HG03066 (cell line): ENCODE results near the gene AFG1L.
A peak's percentile ranks its signal among the peaks of the same experiment; 100 is the strongest.
"Not testable (repeated sequence)": the region's sequence is repeated elsewhere in the genome, so short reads cannot be mapped to it uniquely, and the experiment has no call there.

Source experiments
- ATAC-seq: cut with Tn5 transposase; IDR thresholded peaks from one replicate; pipeline ENCODE4 v1.9.1; 2021; ENCODE audit warnings: low read depth; ENCODE audit not compliant: unreplicated experiment

The AFG1L gene

GRCh38 chr6:108549741-108550140 is 254.9 kb downstream of the AFG1L start:
- no peak for ATAC-seq

DNA sequence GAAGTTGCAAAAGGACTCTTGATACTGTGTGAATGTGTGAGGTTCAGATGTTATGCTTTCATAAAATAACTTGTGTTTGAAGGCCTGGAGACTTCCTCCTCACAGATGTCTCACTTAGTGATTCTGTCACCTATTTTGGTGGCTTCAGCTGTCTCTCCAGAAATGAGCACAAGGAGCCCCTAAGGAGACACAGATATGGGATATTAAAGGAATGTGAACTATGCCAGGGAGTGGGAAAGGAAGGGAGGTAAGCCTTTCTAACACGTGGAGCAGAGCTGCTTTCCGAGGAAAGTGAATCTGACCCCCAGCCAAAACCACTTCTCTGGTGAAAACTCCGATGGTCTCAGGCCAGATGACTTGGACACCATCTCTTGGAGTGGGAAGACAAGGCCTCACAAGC is 255.4 kb downstream of the AFG1L start:
- no peak for ATAC-seq

DNA sequence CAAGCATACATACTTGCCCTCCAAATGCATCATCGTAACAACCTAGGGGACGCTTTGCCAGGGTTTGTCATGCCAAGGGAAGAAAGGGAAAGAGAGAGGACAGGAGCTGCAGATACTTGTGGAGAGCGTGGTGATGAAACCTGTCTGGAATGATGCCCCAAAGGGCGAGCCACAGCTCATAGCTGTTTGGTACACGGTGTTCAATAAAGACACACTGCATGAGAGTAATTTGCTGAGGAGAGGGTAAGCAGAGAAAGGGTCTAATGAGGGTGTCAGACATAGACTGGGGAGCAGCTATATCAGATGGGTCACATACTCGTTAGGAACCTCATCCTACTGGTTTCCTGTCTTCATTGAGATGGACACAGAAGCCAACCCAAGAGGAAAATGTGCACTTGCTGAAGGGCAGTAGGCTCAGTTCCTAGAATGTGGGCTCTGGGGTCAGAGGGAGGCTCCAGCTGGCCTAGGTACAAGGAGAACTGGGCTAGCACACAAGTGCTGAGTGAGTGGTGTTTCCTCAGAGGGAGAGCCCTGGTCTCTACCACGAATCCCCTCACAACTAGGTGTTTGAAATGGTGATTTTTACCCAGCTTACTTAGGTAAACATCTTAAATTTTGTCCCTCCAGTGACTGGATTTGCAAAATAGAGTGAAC is 260.7 kb downstream of the AFG1L start:
- ATAC-seq: no peak

GRCh38 chr6:108556250-108556649 is 261.4 kb downstream of the AFG1L start:
- no peak for ATAC-seq

- ATAC-seq: no peak
Observed at GRCh38 chr6:108556866-108557493, 262.1 kb downstream of the AFG1L start.

- no peak for ATAC-seq
Observed at GRCh38 chr6:108557494-108558371, 262.9 kb downstream of the AFG1L start.

GRCh38 chr6:108558372-108559096 is 263.7 kb downstream of the AFG1L start:
- peak; percentile 56 for ATAC-seq

GRCh38 chr6:108559097-108559883 is 264.4 kb downstream of the AFG1L start:
- peak; percentile 43 for ATAC-seq

GRCh38 chr6:108559884-108560462 is 265.1 kb downstream of the AFG1L start:
- ATAC-seq: peak; percentile 5

DNA sequence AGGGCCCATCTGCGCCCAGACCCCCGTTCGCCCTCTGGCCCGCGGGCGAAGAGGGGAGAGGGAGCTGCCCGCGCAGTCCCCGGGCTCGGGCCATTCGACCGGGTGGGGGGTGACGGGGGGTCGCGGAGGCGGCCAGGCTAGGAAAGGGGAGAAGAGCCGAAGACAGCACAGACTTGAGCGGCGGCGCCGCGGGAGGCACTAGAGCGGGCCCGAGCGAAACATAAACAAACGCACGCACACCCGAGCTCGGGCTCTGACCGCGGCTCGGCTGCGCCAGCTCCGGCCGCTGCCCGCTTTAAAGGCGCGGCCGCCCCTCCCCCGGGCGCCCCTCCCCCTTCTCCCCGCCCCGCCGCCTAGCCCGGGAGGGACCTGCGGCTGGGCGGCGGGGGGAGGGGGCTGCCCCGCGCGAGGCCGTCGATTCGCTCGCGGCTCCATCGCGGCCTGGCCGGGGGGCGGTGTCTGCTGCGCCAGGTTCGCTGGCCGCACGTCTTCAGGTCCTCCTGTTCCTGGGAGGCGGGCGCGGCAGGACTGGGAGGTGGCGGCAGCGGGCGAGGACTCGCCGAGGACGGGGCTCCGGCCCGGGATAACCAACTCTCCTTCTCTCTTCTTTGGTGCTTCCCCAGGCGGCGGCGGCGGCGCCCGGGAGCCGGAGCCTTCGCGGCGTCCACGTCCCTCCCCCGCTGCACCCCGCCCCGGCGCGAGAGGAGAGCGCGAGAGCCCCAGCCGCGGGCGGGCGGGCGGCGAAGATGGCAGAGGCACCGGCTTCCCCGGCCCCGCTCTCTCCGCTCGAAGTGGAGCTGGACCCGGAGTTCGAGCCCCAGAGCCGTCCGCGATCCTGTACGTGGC is 265.8 kb downstream of the AFG1L start, which contains the start of gene FOXO3:
FOXO3 (plus strand) TSS at position 455 of the 846 bp plus-strand sequence; CDS start at position 747, 292 bp downstream.
- ATAC-seq: no peak

- ATAC-seq: not testable (repeated sequence)
Observed at GRCh38 chr6:108561309-108561647, 266.4 kb downstream of the AFG1L start.

DNA sequence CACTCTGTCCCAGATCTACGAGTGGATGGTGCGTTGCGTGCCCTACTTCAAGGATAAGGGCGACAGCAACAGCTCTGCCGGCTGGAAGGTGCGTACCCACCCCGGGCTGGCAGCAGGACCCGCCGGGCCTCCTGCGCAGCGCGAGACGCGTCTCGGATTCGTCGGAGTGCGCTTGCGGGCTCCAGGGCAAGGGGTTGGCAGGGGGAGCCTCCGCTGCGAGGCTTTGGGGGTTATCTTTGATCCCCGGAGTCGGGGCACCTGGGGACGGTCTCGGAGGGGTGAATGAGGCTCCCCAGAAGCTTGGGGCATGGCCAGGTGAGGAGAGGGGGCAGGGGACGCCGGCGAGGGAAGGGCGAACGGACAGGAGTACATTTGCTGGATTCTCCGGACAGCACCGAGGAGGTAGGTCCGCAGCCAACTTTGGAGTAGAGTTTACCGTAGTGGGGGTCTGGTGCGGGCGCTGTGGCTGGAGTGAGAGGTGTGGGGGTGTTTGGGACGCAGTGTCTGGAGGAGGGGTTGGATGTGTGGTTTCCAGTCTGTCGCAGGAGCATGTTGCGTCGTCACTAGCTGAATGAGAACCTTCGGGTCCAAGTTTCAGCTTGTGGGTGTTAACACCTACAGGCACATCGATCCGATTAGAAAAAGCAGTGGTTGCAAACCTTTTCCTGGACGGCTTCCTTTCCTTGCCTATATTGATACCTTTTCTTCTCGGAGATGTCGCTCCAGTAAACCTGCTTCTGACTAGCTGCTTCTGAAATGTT is 267.1 kb downstream of the AFG1L start:
- ATAC-seq: no peak

DNA sequence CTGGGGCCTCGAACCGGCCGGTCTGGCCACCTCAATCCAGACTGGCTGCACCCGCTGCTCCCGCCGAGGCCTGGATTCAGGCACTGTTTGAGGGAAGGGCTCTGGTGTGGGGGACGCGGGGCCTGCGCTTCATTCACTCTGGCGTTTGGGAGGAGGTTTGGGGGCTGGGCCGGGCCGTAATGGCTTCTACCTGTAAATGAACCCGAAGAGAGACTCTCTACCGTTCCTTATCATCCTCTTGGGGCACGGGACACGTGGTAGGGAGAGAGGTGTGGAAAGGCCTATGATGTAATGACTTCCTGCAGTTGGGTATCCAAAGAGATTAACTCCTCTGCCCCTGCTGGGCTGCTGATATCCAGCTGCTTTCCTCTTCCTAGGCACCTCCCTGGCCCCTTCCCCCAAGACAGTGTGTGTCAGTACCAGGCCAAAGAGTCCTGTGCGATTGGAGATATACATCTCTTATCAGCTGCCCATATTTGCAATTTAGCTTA is 267.7 kb downstream of the AFG1L start:
- no peak for ATAC-seq

DNA sequence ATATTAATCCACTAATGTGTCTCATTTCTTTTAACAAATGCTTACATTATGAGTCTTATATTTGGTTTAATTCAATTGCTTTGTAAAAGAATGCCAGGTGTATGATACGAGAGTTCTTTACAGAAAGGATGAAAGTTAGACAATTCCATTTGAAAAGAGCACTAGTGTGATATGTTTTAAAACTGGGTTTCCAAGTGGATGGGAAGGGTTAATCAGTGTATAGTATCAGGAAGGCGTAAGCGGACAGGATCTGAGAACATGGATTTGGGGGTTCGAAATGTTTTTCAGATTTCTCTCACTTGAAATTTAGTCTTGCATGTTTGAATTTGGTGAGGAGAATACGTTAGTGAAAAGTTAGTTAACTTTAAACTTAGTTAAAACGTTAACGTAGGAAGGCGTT is 268.4 kb downstream of the AFG1L start:
- ATAC-seq: no peak

DNA sequence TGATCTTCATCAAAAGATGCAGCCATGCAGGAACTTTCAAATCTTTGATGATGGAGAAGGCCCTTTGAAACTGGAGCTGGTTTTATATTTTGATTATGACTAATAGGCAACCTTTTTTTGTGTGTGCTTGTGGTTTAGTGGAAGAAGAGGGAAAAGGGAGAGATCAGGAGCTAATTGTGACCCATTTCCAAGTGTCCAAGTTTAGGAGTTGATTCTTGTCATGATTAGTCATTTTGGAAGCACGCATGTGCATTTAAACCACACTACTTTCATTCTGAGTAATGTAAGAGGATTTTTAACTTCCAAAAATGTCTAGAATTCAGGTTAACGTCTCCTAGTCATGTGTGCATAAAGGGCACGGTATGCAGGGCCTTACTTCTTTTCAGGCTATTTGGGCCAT is 269.3 kb downstream of the AFG1L start:
- ATAC-seq: no peak

GRCh38 chr6:108565091-108565766 is 270.4 kb downstream of the AFG1L start:
- peak; percentile 72 for ATAC-seq

DNA sequence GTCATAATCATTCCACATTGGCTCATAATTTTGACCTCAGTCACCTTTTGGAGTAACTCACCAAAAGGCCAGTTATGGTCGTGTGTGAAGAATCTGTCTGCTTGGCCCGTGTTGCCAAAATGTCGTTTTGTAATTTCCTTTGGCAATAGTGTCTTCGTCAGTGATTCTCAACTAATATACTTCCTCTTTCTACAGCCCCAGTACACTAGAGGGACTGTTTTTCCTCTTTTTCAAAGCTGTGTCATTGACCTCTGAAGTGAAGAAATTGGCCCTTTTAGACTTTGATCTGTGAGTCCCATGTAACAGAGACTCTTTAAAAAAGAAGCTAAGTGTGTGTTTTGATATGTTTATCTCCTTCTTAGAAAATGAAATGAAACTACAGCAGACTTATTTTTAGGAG is 271.0 kb downstream of the AFG1L start:
- no peak for ATAC-seq
